ENCODE results near the gene OAS2. TPM values are rescaled to one million over a fixed set of nuclear protein-coding genes. Genes with fewer than 3 reads are reported as not detected.

Gene OAS2
- total and polyA plus RNA-seq, 10 of the 15 experiments (the other 5 are each of a cell fraction or from before 2014, with no cell fraction given), result 32.4 to 290 (median 90.2) TPM

- ChIA-PET RAD21 (ENCODE audit: unreplicated experiment) (no interaction called here), SMC1A (ENCODE audit: uncharacterized antibody, unreplicated experiment) (no interaction called here), POLR2A (interaction anchor here (0.6 kb wide), 1 partner anchor 29 kb away, joined by 3 read pairs; no protein-coding TSS in a partner anchor), CTCF (interaction anchor here (0.6 kb wide), 1 partner anchor 97 kb away, joined by 3 read pairs; no protein-coding TSS in a partner anchor)
- no peaks in the 10 kb centered on the region for H3K4me1 ChIP-seq (ENCODE audit: control insufficient read depth, insufficient read depth, low read length)
- H3K27me3 ChIP-seq (replicated peaks in 1 of 2; ENCODE audit: control insufficient read depth in 2 of 2, insufficient read depth in 2 of 2, low read length in 1 of 2), result no peaks in the 10 kb centered on the region
- H3K4me3 ChIP-seq, result no peak overlapping the region
- no peaks in the 10 kb centered on the region for H3K9me3 ChIP-seq (replicated peaks; ENCODE audit: control insufficient read depth, insufficient read depth, low read length)
- peaks cover 0 to 16% of the 10 kb centered on the region in 2 experiments; a peak in 2 of 4 replicates for H3K36me3 ChIP-seq (ENCODE audit: control insufficient read depth in 2 of 2, insufficient read depth in 2 of 2, low read length in 1 of 2)
- no peak for FAIRE-seq
- DNase-seq (ENCODE audit: low read depth, low spot score), result no peak
- H3K4me2 ChIP-seq (ENCODE audit: control insufficient read depth, insufficient read depth), result no peak overlapping the region
- no peaks in the 10 kb centered on the region for H4K20me1 ChIP-seq (ENCODE audit: control insufficient read depth, insufficient read depth)
- no TSS peak for BruUV-seq (replicated peaks)
- H3K9ac ChIP-seq (ENCODE audit: control insufficient read depth, insufficient read depth, low read length), result no peak overlapping the region
- no peak overlapping the region for H2AFZ ChIP-seq (ENCODE audit: control insufficient read depth, low read depth, low read length)
- peaks cover under 1% of the 10 kb centered on the region; the same call in 1 of the 2 replicates for H3K79me2 ChIP-seq (ENCODE audit: control insufficient read depth, insufficient read depth, low read length)
- intact Hi-C loops (cut with micrococcal nuclease; ENCODE audit: unreplicated experiment), result no loop called here
- 92% methylated on average over 5 of the region's 5 CpGs for WGBS (ENCODE audit: insufficient coverage, insufficient replicate concordance, low lambda C conversion rate, missing lambda C conversion rate)
- no peak overlapping the region for H3K27ac ChIP-seq (ENCODE audit: control insufficient read depth, insufficient read depth)
- no peak for ATAC-seq
- TF ChIP-seq ZBED1 (IDR thresholded peaks at IDR 0.05; ENCODE audit: borderline replicate concordance), result no peak
- in situ Hi-C loops (cut with MboI), result no loop called here
These were observed 30.6 kb upstream of the OAS2 start for GRCh38 chr12:112947761-112948160.

- H3K4me3 ChIP-seq, result no peak overlapping the region
- peaks cover 0 to 12% of the 10 kb centered on the region in 2 experiments; a peak in 2 of 4 replicates for H3K36me3 ChIP-seq (ENCODE audit: control insufficient read depth in 2 of 2, insufficient read depth in 2 of 2, low read length in 1 of 2)
- intact Hi-C loops (cut with micrococcal nuclease; ENCODE audit: unreplicated experiment), result no loop called here
- ChIA-PET CTCF (interaction anchor here (0.8 to 1.6 kb wide), 2 partner anchors 44 to 48 kb away, joined by 3 to 4 read pairs; no protein-coding TSS in a partner anchor), SMC1A (ENCODE audit: uncharacterized antibody, unreplicated experiment) (interaction anchor here (1.0 to 1.2 kb wide), 2 partner anchors 29 to 50 kb away, joined by 3 read pairs; partner anchors contain the start of gene OAS2), RAD21 (ENCODE audit: unreplicated experiment) (interaction anchor here (0.6 kb wide), 1 partner anchor 40 kb away, joined by 3 read pairs; no protein-coding TSS in a partner anchor), POLR2A (no interaction called here)
- H3K4me1 ChIP-seq (ENCODE audit: control insufficient read depth, insufficient read depth, low read length), result no peaks in the 10 kb centered on the region
- ATAC-seq, result no peak
- no peaks in the 10 kb centered on the region for H3K79me2 ChIP-seq (ENCODE audit: control insufficient read depth, insufficient read depth, low read length)
- H3K27ac ChIP-seq (ENCODE audit: control insufficient read depth, insufficient read depth), result no peak overlapping the region
- no peaks in the 10 kb centered on the region for H4K20me1 ChIP-seq (ENCODE audit: control insufficient read depth, insufficient read depth)
- 75% methylated on average over 7 of the region's 7 CpGs for WGBS (ENCODE audit: insufficient coverage, insufficient replicate concordance, low lambda C conversion rate, missing lambda C conversion rate)
- no peak for DNase-seq (ENCODE audit: low read depth, low spot score)
- in situ Hi-C loops (cut with MboI), result no loop called here
- no peak overlapping the region for H3K4me2 ChIP-seq (ENCODE audit: control insufficient read depth, insufficient read depth)
- no peaks in the 10 kb centered on the region for H3K27me3 ChIP-seq (replicated peaks in 1 of 2; ENCODE audit: control insufficient read depth in 2 of 2, insufficient read depth in 2 of 2, low read length in 1 of 2)
- no peak for TF ChIP-seq ZNF207 (IDR thresholded peaks at IDR 0.05; ENCODE audit: borderline replicate concordance)
- TF ChIP-seq STAT3 (IDR thresholded peaks at IDR 0.05; ENCODE audit: low read depth, low read length), result no peak
- no peak for TF ChIP-seq LARP7 (IDR thresholded peaks at IDR 0.05)
- TF ChIP-seq YBX1 (IDR thresholded peaks at IDR 0.05), result no peak
- H2AFZ ChIP-seq (ENCODE audit: control insufficient read depth, low read depth, low read length), result no peak overlapping the region
- H3K9ac ChIP-seq (ENCODE audit: control insufficient read depth, insufficient read depth, low read length), result no peak overlapping the region
- no peaks in the 10 kb centered on the region for H3K9me3 ChIP-seq (replicated peaks; ENCODE audit: control insufficient read depth, insufficient read depth, low read length)
- no TSS peak for BruUV-seq (replicated peaks)
- FAIRE-seq, result no peak
These were observed 29.5 kb upstream of the OAS2 start for GRCh38 chr12:112948806-112949205.
